ENCODE measurements around the gene SAPCD2.

The SAPCD2 gene

GRCh38 chr9:137013571-137013940 is 56.8 kb downstream of the SAPCD2 start:
- Histone ChIP-seq H3K79me2 (ENCODE audit: low read length) (no peaks in the 10 kb centered on the region), H3F3A (ENCODE audit: insufficient read depth, low read length) (no peaks in the 10 kb centered on the region), H3K9ac (ENCODE audit: low read length) (no peak overlapping the region), H3K4me3 (ENCODE audit: low read length) (no peak overlapping the region), H3K36me3 (replicated peaks; ENCODE audit: insufficient read depth, low read length) (no peaks in the 10 kb centered on the region), H3K4me2 (ENCODE audit: low read depth, low read length) (no peak overlapping the region), H2AFZ (ENCODE audit: low read length) (no peak overlapping the region), H3K4me1 (ENCODE audit: low read length) (no peaks in the 10 kb centered on the region), H3K27ac (ENCODE audit: low read length) (no peak overlapping the region), H3K27me3 (replicated peaks; ENCODE audit: insufficient read depth, low read length) (peaks cover 29% of the 10 kb centered on the region), H3K9me2 (replicated peaks; ENCODE audit: insufficient read depth, low read length) (no peaks in the 10 kb centered on the region), H3K9me3 (replicated peaks; ENCODE audit: insufficient read depth, low read length) (no peaks in the 10 kb centered on the region), H4K20me1 (ENCODE audit: insufficient read depth, low read length) (no peaks in the 10 kb centered on the region)
- no peak for DNase-seq
- TF ChIP-seq EZH2phosphoT487 (IDR thresholded peaks at IDR 0.05; ENCODE audit: low read length) (no peak), EZH2 (optimal IDR thresholded peaks at IDR 0.05; ENCODE audit: low read depth, low read length) (no peak)
- TF ChIP-seq, protein P1, sequence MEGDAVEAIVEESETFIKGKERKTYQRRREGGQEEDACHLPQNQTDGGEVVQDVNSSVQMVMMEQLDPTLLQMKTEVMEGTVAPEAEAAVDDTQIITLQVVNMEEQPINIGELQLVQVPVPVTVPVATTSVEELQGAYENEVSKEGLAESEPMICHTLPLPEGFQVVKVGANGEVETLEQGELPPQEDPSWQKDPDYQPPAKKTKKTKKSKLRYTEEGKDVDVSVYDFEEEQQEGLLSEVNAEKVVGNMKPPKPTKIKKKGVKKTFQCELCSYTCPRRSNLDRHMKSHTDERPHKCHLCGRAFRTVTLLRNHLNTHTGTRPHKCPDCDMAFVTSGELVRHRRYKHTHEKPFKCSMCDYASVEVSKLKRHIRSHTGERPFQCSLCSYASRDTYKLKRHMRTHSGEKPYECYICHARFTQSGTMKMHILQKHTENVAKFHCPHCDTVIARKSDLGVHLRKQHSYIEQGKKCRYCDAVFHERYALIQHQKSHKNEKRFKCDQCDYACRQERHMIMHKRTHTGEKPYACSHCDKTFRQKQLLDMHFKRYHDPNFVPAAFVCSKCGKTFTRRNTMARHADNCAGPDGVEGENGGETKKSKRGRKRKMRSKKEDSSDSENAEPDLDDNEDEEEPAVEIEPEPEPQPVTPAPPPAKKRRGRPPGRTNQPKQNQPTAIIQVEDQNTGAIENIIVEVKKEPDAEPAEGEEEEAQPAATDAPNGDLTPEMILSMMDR (IDR thresholded peaks at IDR 0.05; ENCODE audit: low read length), result no peak

- Histone ChIP-seq H3K9me3 (replicated peaks; ENCODE audit: insufficient read depth, low read length) (no peaks in the 10 kb centered on the region), H2AFZ (ENCODE audit: low read length) (no peak overlapping the region), H3K27me3 (replicated peaks; ENCODE audit: insufficient read depth, low read length) (peaks cover 34% of the 10 kb centered on the region), H3K9me2 (replicated peaks; ENCODE audit: insufficient read depth, low read length) (no peaks in the 10 kb centered on the region), H3K4me3 (ENCODE audit: low read length) (no peak overlapping the region), H3K36me3 (replicated peaks; ENCODE audit: insufficient read depth, low read length) (no peaks in the 10 kb centered on the region), H3K4me2 (ENCODE audit: low read depth, low read length) (no peak overlapping the region), H3K9ac (ENCODE audit: low read length) (no peak overlapping the region), H3F3A (ENCODE audit: insufficient read depth, low read length) (no peaks in the 10 kb centered on the region), H4K20me1 (ENCODE audit: insufficient read depth, low read length) (no peaks in the 10 kb centered on the region), H3K27ac (ENCODE audit: low read length) (no peak overlapping the region), H3K79me2 (ENCODE audit: low read length) (no peaks in the 10 kb centered on the region), H3K4me1 (ENCODE audit: low read length) (no peaks in the 10 kb centered on the region)
- TF ChIP-seq EZH2phosphoT487 (IDR thresholded peaks at IDR 0.05; ENCODE audit: low read length), result no peak
- TF ChIP-seq, protein P1 (IDR thresholded peaks at IDR 0.05; ENCODE audit: low read length), result no peak
- no peak for TF ChIP-seq EZH2 (optimal IDR thresholded peaks at IDR 0.05; ENCODE audit: low read depth, low read length)
- DNase-seq, result no peak
Measured at GRCh38 chr9:137012694-137013570, 57.4 kb downstream of the SAPCD2 start.

All from MM.1S (cell line).